SK-N-SH treated with all-trans-retinoic acid at 6 μM for 48 hours (cell line): ENCODE measurements around the gene ADARB2.

ENCODE experiments used
- ATAC-seq: fragments of 200-7000 bp; cut with Tn5 transposase; 3 replicates; pipeline ENCODE4 v1.9.1; 2020; ENCODE audit warnings: mild to moderate bottlenecking, moderate library complexity
- CSRNP3 ChIP-seq: fragments of 250-450 bp; sonication (Bioruptor Pico); IDR thresholded peaks from 2 replicates; pipeline ENCODE4 v1.5.1; 2021; ENCODE audit warnings: mild to moderate bottlenecking, moderate library complexity
- ESRRG ChIP-seq: fragments of 250-450 bp; sonication (Bioruptor Pico); IDR thresholded peaks from 2 replicates; pipeline ENCODE4 v1.6.1; 2021; ENCODE audit warnings: mild to moderate bottlenecking
- PATZ1 ChIP-seq: fragments of 250-450 bp; sonication (Bioruptor Pico); IDR thresholded peaks from 2 replicates; pipeline ENCODE4 v1.8.0; 2020; ENCODE audit warnings: mild to moderate bottlenecking, moderate library complexity, borderline replicate concordance
- RARB ChIP-seq: fragments of 250-450 bp; sonication (Bioruptor Pico); IDR thresholded peaks from 2 replicates; pipeline ENCODE4 v1.8.0; 2021; ENCODE audit warnings: mild to moderate bottlenecking, moderate library complexity
- SNAI2 ChIP-seq: fragments of 250-450 bp; sonication (Bioruptor Pico); IDR thresholded peaks from 2 replicates; pipeline ENCODE4 v1.5.0; 2020; ENCODE audit warnings: mild to moderate bottlenecking, moderate library complexity
- TCF4 ChIP-seq: fragments of 250-450 bp; sonication (Bioruptor Pico); IDR thresholded peaks from 2 replicates; pipeline ENCODE4 v1.8.0; 2021; ENCODE audit warnings: mild to moderate bottlenecking, moderate library complexity, borderline replicate concordance
- TSHZ2 ChIP-seq: fragments of 250-450 bp; sonication (Bioruptor Pico); IDR thresholded peaks from 2 replicates; pipeline ENCODE4 v1.5.0; 2020; ENCODE audit warnings: mild to moderate bottlenecking, moderate library complexity
- ZC3H10 ChIP-seq: fragments of 250-450 bp; sonication (Bioruptor Pico); IDR thresholded peaks from 2 replicates; pipeline ENCODE4 v1.5.1; 2021; ENCODE audit warnings: mild to moderate bottlenecking, moderate library complexity
- ZFP3 ChIP-seq: fragments of 250-450 bp; sonication (Bioruptor Pico); IDR thresholded peaks from 2 replicates; pipeline ENCODE4 v1.5.0; 2020; ENCODE audit warnings: mild to moderate bottlenecking, moderate library complexity
- ZFP30 ChIP-seq: fragments of 450-650 bp; formaldehyde crosslinking; IDR thresholded peaks from 2 replicates; pipeline ENCODE4 v1.5.0; 2022; ENCODE audit warnings: mild to moderate bottlenecking, moderate library complexity
- ZNF565 ChIP-seq: fragments of 450-650 bp; formaldehyde crosslinking; conservative IDR thresholded peaks from 2 replicates; pipeline ENCODE4 v1.5.0; 2020; ENCODE audit warnings: low read depth, mild to moderate bottlenecking, moderate library complexity
- ZNF70 ChIP-seq: fragments of 450-650 bp; formaldehyde crosslinking; IDR thresholded peaks from 2 replicates; pipeline ENCODE4 v1.5.0; 2020; ENCODE audit warnings: mild to moderate bottlenecking, moderate library complexity
- TF ChIP-seq, protein P1 (sequence below): fragments of 250-450 bp; sonication (Bioruptor Pico); IDR thresholded peaks from 2 replicates; pipeline ENCODE4 v1.8.0; 2021; ENCODE audit warnings: low read depth, mild to moderate bottlenecking, moderate library complexity, borderline replicate concordance
- TF ChIP-seq, protein P2 (sequence below): fragments of 250-450 bp; sonication (Bioruptor Pico); IDR thresholded peaks from 2 replicates; pipeline ENCODE4 v1.5.1; 2020; ENCODE audit warnings: low read depth, mild to moderate bottlenecking, moderate library complexity

Gene ADARB2

GRCh38 chr10:1509011-1509530 is 228.3 kb downstream of the ADARB2 start:
- TF ChIP-seq, protein P1, sequence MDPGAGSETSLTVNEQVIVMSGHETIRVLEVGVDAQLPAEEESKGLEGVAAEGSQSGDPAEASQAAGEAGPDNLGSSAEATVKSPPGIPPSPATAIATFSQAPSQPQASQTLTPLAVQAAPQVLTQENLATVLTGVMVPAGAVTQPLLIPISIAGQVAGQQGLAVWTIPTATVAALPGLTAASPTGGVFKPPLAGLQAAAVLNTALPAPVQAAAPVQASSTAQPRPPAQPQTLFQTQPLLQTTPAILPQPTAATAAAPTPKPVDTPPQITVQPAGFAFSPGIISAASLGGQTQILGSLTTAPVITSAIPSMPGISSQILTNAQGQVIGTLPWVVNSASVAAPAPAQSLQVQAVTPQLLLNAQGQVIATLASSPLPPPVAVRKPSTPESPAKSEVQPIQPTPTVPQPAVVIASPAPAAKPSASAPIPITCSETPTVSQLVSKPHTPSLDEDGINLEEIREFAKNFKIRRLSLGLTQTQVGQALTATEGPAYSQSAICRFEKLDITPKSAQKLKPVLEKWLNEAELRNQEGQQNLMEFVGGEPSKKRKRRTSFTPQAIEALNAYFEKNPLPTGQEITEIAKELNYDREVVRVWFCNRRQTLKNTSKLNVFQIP (CRISPR knock-in tag): no peak
- TF ChIP-seq PATZ1 (CRISPR knock-in tag) (no peak), ZNF565 (CRISPR knock-in tag) (no peak), ZC3H10 (CRISPR knock-in tag) (no peak), ZNF70 (CRISPR knock-in tag) (no peak), CSRNP3 (CRISPR knock-in tag) (no peak)
- TF ChIP-seq, protein P2, sequence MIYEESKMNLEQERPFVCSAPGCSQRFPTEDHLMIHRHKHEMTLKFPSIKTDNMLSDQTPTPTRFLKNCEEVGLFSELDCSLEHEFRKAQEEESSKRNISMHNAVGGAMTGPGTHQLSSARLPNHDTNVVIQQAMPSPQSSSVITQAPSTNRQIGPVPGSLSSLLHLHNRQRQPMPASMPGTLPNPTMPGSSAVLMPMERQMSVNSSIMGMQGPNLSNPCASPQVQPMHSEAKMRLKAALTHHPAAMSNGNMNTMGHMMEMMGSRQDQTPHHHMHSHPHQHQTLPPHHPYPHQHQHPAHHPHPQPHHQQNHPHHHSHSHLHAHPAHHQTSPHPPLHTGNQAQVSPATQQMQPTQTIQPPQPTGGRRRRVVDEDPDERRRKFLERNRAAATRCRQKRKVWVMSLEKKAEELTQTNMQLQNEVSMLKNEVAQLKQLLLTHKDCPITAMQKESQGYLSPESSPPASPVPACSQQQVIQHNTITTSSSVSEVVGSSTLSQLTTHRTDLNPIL (CRISPR knock-in tag): no peak
- no peak for ATAC-seq

GRCh38 chr10:1508096-1508495 is 229.2 kb downstream of the ADARB2 start:
- TF ChIP-seq PATZ1 (CRISPR knock-in tag) (no peak), ZFP3 (CRISPR knock-in tag) (no peak)
- no peak for ATAC-seq

GRCh38 chr10:1507436-1507835 is 229.9 kb downstream of the ADARB2 start:
- TF ChIP-seq ZNF70 (CRISPR knock-in tag) (no peak), ZC3H10 (CRISPR knock-in tag) (no peak), ESRRG (no peak), RARB (CRISPR knock-in tag) (no peak), ZNF565 (CRISPR knock-in tag) (no peak), ZFP3 (CRISPR knock-in tag) (no peak), PATZ1 (CRISPR knock-in tag) (no peak), SNAI2 (no peak), TSHZ2 (CRISPR knock-in tag) (no peak), TCF4 (CRISPR knock-in tag) (no peak), ZFP30 (CRISPR knock-in tag) (no peak)
- TF ChIP-seq, protein P2 (CRISPR knock-in tag): no peak
- TF ChIP-seq, all 23 proteins: peak for 0
- ATAC-seq: no peak
